Measurements from ENCODE around the gene DHRS3. TPM values are rescaled to one million over a fixed set of nuclear protein-coding genes. Genes with fewer than 3 reads are reported as not detected.

Gene DHRS3
- total and polyA plus RNA-seq, 2 donors (not counting 1 experiment from before 2014, with no cell fraction given): 0.37 TPM

DNA sequence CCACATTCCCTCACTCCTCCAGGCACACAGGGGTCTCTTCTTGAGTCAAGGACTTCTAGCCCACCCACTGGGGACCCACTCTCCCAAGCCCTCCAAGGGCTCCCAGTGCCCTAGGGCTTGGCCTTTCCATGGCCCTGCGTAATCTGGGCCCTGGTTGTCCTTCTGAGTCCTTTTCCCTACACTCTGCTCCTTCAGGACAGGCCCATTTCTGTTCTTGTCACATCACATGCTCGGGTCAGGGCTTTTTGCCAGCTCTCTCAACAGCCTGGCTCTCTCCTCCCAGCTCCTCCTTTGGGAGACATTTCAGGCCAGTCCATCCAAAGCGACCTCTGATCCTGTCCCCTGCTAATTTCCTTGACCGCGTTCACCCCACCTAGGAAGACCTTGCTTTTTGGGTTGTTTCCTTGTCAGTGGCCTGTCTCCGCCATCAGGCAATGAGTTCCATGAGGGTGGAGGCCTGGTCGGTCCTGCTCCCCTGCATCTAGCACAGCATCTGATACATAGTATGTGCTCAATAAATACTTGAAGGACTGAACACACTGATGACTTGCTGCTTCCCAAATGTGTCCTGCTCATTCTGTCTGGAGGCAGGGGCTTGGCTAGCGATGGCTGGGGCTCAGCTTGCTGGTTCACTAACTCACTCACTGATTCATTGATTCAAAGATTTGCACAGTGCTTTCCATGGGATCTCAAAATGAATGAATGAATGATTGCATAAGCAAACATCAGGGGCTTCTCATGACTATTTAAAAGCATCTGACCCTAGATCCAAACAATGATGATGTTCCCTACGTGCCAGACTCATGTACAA lies 44.8 kb downstream of the DHRS3 start:
- 94% methylated on average over 5 of the region's 9 CpGs for WGBS (ENCODE audit: insufficient coverage)
- no peak overlapping the region for H3K4me2 ChIP-seq (replicated peaks; ENCODE audit: low read depth, low read length, poor library complexity, severe bottlenecking)
- no peaks in the 10 kb centered on the region for H3K9me3 Mint-ChIP-seq (ENCODE audit: insufficient read depth)

DNA sequence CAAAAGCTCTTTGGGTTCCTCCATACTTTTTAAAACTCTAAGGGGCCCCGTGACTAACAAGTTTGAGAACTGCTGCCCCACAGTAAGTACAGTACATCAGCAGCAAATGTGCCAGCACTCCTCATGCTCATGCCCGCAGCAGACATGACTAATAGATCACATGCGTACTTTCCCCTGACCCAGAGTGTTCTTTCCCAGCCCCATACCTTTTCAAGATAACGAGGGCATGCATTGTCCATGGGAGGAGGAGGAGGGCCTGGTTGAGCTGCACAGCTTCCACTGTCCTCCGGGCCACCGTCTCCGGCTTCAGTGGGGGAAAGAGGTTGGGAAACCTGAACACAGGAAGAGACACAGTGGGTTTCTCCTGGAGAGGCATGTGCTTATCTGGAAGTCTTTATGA lies 45.5 kb downstream of the DHRS3 start:
- Mint-ChIP-seq H3K4me1 (no peaks in the 10 kb centered on the region), H3K4me3 (no peak overlapping the region), H3K27me3 (no peaks in the 10 kb centered on the region), H3K27ac (no peak overlapping the region), H3K9me3 (ENCODE audit: insufficient read depth) (no peaks in the 10 kb centered on the region)
- Histone ChIP-seq H3K36me3 (replicated peaks in 1 of 2; ENCODE audit: control extremely low read depth in 1 of 2, control insufficient read depth in 1 of 2, extremely low read depth in 1 of 2, insufficient read depth in 2 of 2, low read length in 1 of 2) (no peaks in the 10 kb centered on the region), H3K9ac (ENCODE audit: low read length) (no peak overlapping the region), H2AFZ (ENCODE audit: insufficient read depth, low read depth, low read length, poor library complexity, severe bottlenecking) (no peak overlapping the region), H3K79me2 (ENCODE audit: control insufficient read depth, insufficient read depth, low read length) (no peaks in the 10 kb centered on the region), H3K4me3 (ENCODE audit: control extremely low read depth in 1 of 5, extremely low read depth in 1 of 5, insufficient read depth in 1 of 5, low read depth in 2 of 5, low read length in 4 of 5) (no peak overlapping the region), H3K4me2 (replicated peaks; ENCODE audit: low read depth, low read length, poor library complexity, severe bottlenecking) (no peak overlapping the region), H3K4me1 (ENCODE audit: control insufficient read depth in 2 of 2, insufficient read depth in 2 of 2, low read length in 2 of 2) (no peaks in the 10 kb centered on the region), H3K9me3 (ENCODE audit: control extremely low read depth in 1 of 3, control insufficient read depth in 2 of 3, insufficient read depth in 1 of 3, low read length in 2 of 3) (peaks cover 0 to 6% (median 0%) of the 10 kb centered on the region in 3 donors), H3K27ac (ENCODE audit: low read length in 2 of 2) (no peak overlapping the region), H4K20me1 (ENCODE audit: control insufficient read depth, insufficient read depth, low read length, poor library complexity, severe bottlenecking) (no peaks in the 10 kb centered on the region), H3K27me3 (replicated peaks in 1 of 4; ENCODE audit: control extremely low read depth in 1 of 4, control insufficient read depth in 3 of 4, insufficient read depth in 4 of 4, low read length in 3 of 4) (no peaks in the 10 kb centered on the region)
- WGBS (ENCODE audit: insufficient coverage): 91% methylated on average over 6 of the region's 7 CpGs
- DNase-seq (no peak), ATAC-seq (ENCODE audit: low read depth) (no peak)
- TF ChIP-seq EZH2 (IDR thresholded peaks at IDR 0.05; ENCODE audit: borderline replicate concordance, insufficient read depth, low read depth, low read length, poor library complexity, severe bottlenecking): no peak
- TF ChIP-seq, protein P1, sequence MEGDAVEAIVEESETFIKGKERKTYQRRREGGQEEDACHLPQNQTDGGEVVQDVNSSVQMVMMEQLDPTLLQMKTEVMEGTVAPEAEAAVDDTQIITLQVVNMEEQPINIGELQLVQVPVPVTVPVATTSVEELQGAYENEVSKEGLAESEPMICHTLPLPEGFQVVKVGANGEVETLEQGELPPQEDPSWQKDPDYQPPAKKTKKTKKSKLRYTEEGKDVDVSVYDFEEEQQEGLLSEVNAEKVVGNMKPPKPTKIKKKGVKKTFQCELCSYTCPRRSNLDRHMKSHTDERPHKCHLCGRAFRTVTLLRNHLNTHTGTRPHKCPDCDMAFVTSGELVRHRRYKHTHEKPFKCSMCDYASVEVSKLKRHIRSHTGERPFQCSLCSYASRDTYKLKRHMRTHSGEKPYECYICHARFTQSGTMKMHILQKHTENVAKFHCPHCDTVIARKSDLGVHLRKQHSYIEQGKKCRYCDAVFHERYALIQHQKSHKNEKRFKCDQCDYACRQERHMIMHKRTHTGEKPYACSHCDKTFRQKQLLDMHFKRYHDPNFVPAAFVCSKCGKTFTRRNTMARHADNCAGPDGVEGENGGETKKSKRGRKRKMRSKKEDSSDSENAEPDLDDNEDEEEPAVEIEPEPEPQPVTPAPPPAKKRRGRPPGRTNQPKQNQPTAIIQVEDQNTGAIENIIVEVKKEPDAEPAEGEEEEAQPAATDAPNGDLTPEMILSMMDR (IDR thresholded peaks at IDR 0.05): no peak
- POLR2A ChIA-PET: no interaction called here
- CTCF ChIA-PET: no interaction called here
- intact Hi-C loops (cut with micrococcal nuclease): no loop called here

More for the DNA sequence above, 44.8 kb downstream of the DHRS3 start:
- no peak for TF ChIP-seq EZH2 (IDR thresholded peaks at IDR 0.05; ENCODE audit: borderline replicate concordance, insufficient read depth, low read depth, low read length, poor library complexity, severe bottlenecking)
- TF ChIP-seq, protein P1 (IDR thresholded peaks at IDR 0.05): no peak
- CTCF ChIA-PET: no interaction called here
- no peak overlapping the region for H3K4me3 Mint-ChIP-seq
- H3K27ac Mint-ChIP-seq: no peak overlapping the region
- no peak overlapping the region for H2AFZ ChIP-seq (ENCODE audit: insufficient read depth, low read depth, low read length, poor library complexity, severe bottlenecking)
- intact Hi-C loops (cut with micrococcal nuclease): no loop called here
- H3K4me1 Mint-ChIP-seq: no peaks in the 10 kb centered on the region
- H3K79me2 ChIP-seq (ENCODE audit: control insufficient read depth, insufficient read depth, low read length): no peaks in the 10 kb centered on the region
- no peaks in the 10 kb centered on the region for H3K27me3 ChIP-seq (replicated peaks in 1 of 4; ENCODE audit: control extremely low read depth in 1 of 4, control insufficient read depth in 3 of 4, insufficient read depth in 4 of 4, low read length in 3 of 4)
- no peak overlapping the region for H3K9ac ChIP-seq (ENCODE audit: low read length)
- no peak overlapping the region for H3K27ac ChIP-seq (ENCODE audit: low read length in 2 of 2)
- ATAC-seq (ENCODE audit: low read depth) (no peak), DNase-seq (no peak)
- H3K9me3 ChIP-seq (ENCODE audit: control extremely low read depth in 1 of 3, control insufficient read depth in 2 of 3, insufficient read depth in 1 of 3, low read length in 2 of 3): peaks cover 0 to 6% (median 0%) of the 10 kb centered on the region in 3 donors
- H3K4me1 ChIP-seq (ENCODE audit: control insufficient read depth in 2 of 2, insufficient read depth in 2 of 2, low read length in 2 of 2): no peaks in the 10 kb centered on the region
- H3K36me3 ChIP-seq (replicated peaks in 1 of 2; ENCODE audit: control extremely low read depth in 1 of 2, control insufficient read depth in 1 of 2, extremely low read depth in 1 of 2, insufficient read depth in 2 of 2, low read length in 1 of 2): no peaks in the 10 kb centered on the region
- no peaks in the 10 kb centered on the region for H3K27me3 Mint-ChIP-seq
- no peak overlapping the region for H3K4me3 ChIP-seq (ENCODE audit: control extremely low read depth in 1 of 5, extremely low read depth in 1 of 5, insufficient read depth in 1 of 5, low read depth in 2 of 5, low read length in 4 of 5)
- no peaks in the 10 kb centered on the region for H4K20me1 ChIP-seq (ENCODE audit: control insufficient read depth, insufficient read depth, low read length, poor library complexity, severe bottlenecking)
- POLR2A ChIA-PET: no interaction called here

All from B cell (primary cell).